Activated B cell treated with CpG ODN at 0.5 μM for 24 hours (primary cell): Measurements from ENCODE around the gene BSDC1. TPM values are rescaled to one million over a fixed set of nuclear protein-coding genes. Genes with fewer than 3 reads are reported as not detected.

Experiments
- ATAC-seq: fragments of 200-7000 bp; cut with Tn5 transposase; one replicate; pipeline ENCODE4 v1.10.0; 2021; ENCODE audit warnings: low read depth, mild to moderate bottlenecking, moderate library complexity
- CTCF ChIA-PET: fragments of 350-600 bp; sonication (Branson Sonifier 250); formaldehyde crosslinking; loops from one replicate; lab custom pipeline; 2021; ENCODE audit warnings: antibody characterized with exemption; lab: Charles Lee
- POLR2A ChIA-PET: fragments of 350-600 bp; sonication (Branson Sonifier 250); formaldehyde crosslinking; loops from one replicate; lab custom pipeline; 2021; ENCODE audit warnings: antibody characterized with exemption; lab: Charles Lee
- DNase-seq: peaks from one replicate; pipeline ENCODE4 v3.0.0; 2022
- H3K27ac Mint-ChIP-seq: one replicate; pipeline ENCODE4 v1.8.0; 2020; ENCODE audit warnings: mixed read lengths
- H3K27me3 Mint-ChIP-seq: one replicate; pipeline ENCODE4 v1.8.0; 2021; ENCODE audit warnings: mixed read lengths
- H3K36me3 Mint-ChIP-seq: one replicate; pipeline ENCODE4 v1.8.0; 2021; ENCODE audit warnings: low read depth, mixed read lengths
- H3K4me1 Mint-ChIP-seq: one replicate; pipeline ENCODE4 v1.8.0; 2021; ENCODE audit warnings: mixed read lengths
- H3K4me3 Mint-ChIP-seq: one replicate; pipeline ENCODE4 v1.8.0; 2020; ENCODE audit warnings: mild to moderate bottlenecking, mixed read lengths
- H3K9me3 Mint-ChIP-seq: one replicate; pipeline ENCODE4 v1.8.0; 2020; ENCODE audit warnings: mixed read lengths
- CTCF ChIP-seq: fragments of 200-600 bp; IDR thresholded peaks from one replicate; pipeline ENCODE4 v1.8.0; 2022; ENCODE audit warnings: antibody characterized with exemption, mild to moderate bottlenecking
- intact Hi-C: fragments of 100-400 bp; cut with micrococcal nuclease; formaldehyde crosslinking; loops from one replicate; pipeline ENCODE4 v1.15.1; 2024
- total RNA-seq: library from RNA; stranded (reverse); gene quantifications from 2 replicates; pipeline ENCODE4 v1.2.3, GENCODE V29; 2022

BSDC1 gene
- total RNA-seq, 1 donor from 2014 or later: 72.2 TPM

- ChIA-PET CTCF (no interaction called here), POLR2A (interaction anchor here (1.6 kb wide), 1 partner anchor 17 kb away, joined by 5 read pairs; the partner anchor contains the start of gene BSDC1)
- H3K36me3 Mint-ChIP-seq: peaks cover 90% of the 10 kb centered on the region
- TF ChIP-seq CTCF: no peak
- intact Hi-C loops: no loop called here
- no peaks in the 10 kb centered on the region for H3K9me3 Mint-ChIP-seq
- H3K27me3 Mint-ChIP-seq: no peaks in the 10 kb centered on the region
- H3K4me1 Mint-ChIP-seq: peaks cover 2% of the 10 kb centered on the region
- no peak for ATAC-seq
- H3K4me3 Mint-ChIP-seq: no peak overlapping the region
- no peak overlapping the region for H3K27ac Mint-ChIP-seq
- no peak for DNase-seq
These were observed 16.6 kb downstream of the BSDC1 start for GRCh38 chr1:32377541-32378220.

GRCh38 chr1:32376199-32376598 is 18.0 kb downstream of the BSDC1 start:
- Mint-ChIP-seq H3K27me3 (no peaks in the 10 kb centered on the region), H3K27ac (no peak overlapping the region), H3K36me3 (peaks cover 93% of the 10 kb centered on the region), H3K4me3 (no peak overlapping the region), H3K4me1 (peaks cover 11% of the 10 kb centered on the region), H3K9me3 (no peaks in the 10 kb centered on the region)
- no peak for TF ChIP-seq CTCF
- ChIA-PET CTCF (no interaction called here), POLR2A (no interaction called here)
- no peak for ATAC-seq
- DNase-seq: no peak
- intact Hi-C loops: no loop called here

- Mint-ChIP-seq H3K36me3 (peaks cover 77% of the 10 kb centered on the region), H3K4me1 (peaks cover 11% of the 10 kb centered on the region), H3K27ac (peak overlapping the region; percentile 42), H3K4me3 (no peak overlapping the region), H3K27me3 (no peaks in the 10 kb centered on the region), H3K9me3 (no peaks in the 10 kb centered on the region)
- TF ChIP-seq CTCF: no peak
- intact Hi-C loops: no loop called here
- ChIA-PET POLR2A (no interaction called here), CTCF (interaction anchor here (1.5 kb wide), 1 partner anchor 158 kb away, joined by 3 read pairs; no protein-coding TSS in a partner anchor)
- DNase-seq (no peak), ATAC-seq (no peak)
These were observed 20.1 kb downstream of the BSDC1 start for GRCh38 chr1:32373996-32374592.

GRCh38 chr1:32372149-32372756 is 22.0 kb downstream of the BSDC1 start:
- intact Hi-C loops: loop anchor here (1.0 kb wide), 1 partner anchor 37 kb away; no protein-coding TSS in a partner anchor
- DNase-seq (no peak), ATAC-seq (peak; percentile 80)
- no peak for TF ChIP-seq CTCF
- peaks cover 11% of the 10 kb centered on the region for H3K4me1 Mint-ChIP-seq
- no peaks in the 10 kb centered on the region for H3K9me3 Mint-ChIP-seq
- no peaks in the 10 kb centered on the region for H3K27me3 Mint-ChIP-seq
- H3K36me3 Mint-ChIP-seq: peaks cover 76% of the 10 kb centered on the region
- H3K27ac Mint-ChIP-seq: no peak overlapping the region
- CTCF ChIA-PET: interaction anchor here (0.6 to 1.9 kb wide), 6 partner anchors 11 to 156 kb away, joined by 3 to 15 read pairs (median 4); partner anchors contain the start of gene MARCKSL1
- POLR2A ChIA-PET: interaction anchor here (0.5 to 1.4 kb wide), 7 partner anchors 9 to 206 kb away, joined by 3 to 9 read pairs (median 4); partner anchors contain the start of genes BSDC1, CCDC28B and MARCKSL1
- no peak overlapping the region for H3K4me3 Mint-ChIP-seq
